Suprapubic skin (tissue), 3 donors: ENCODE measurements around the gene MUS81.

ENCODE experiments used
- CTCF ChIP-seq, 2 donors: fragments of 200-600 bp in 1 of 2; fragments of 450-650 bp in 1 of 2; sonication (generic) in 1 of 2; IDR thresholded peaks; one replicate each; pipeline ENCODE4 v1.5.1; 2016 to 2019; ENCODE audit warnings: antibody characterized with exemption in 2 of 2, mild to moderate bottlenecking in 1 of 2, moderate library complexity in 1 of 2
- EP300 ChIP-seq: sonication (generic); formaldehyde crosslinking; IDR thresholded peaks from one replicate; pipeline ENCODE4 v1.6.1; 2017; ENCODE audit warnings: antibody characterized with exemption
- POLR2A ChIP-seq, 2 donors: fragments of 450-650 bp; IDR thresholded peaks; one replicate each; pipeline ENCODE4 v1.6.1; 2017; ENCODE audit warnings: antibody characterized with exemption in 2 of 2, mild to moderate bottlenecking in 2 of 2, moderate library complexity in 2 of 2

DNA sequence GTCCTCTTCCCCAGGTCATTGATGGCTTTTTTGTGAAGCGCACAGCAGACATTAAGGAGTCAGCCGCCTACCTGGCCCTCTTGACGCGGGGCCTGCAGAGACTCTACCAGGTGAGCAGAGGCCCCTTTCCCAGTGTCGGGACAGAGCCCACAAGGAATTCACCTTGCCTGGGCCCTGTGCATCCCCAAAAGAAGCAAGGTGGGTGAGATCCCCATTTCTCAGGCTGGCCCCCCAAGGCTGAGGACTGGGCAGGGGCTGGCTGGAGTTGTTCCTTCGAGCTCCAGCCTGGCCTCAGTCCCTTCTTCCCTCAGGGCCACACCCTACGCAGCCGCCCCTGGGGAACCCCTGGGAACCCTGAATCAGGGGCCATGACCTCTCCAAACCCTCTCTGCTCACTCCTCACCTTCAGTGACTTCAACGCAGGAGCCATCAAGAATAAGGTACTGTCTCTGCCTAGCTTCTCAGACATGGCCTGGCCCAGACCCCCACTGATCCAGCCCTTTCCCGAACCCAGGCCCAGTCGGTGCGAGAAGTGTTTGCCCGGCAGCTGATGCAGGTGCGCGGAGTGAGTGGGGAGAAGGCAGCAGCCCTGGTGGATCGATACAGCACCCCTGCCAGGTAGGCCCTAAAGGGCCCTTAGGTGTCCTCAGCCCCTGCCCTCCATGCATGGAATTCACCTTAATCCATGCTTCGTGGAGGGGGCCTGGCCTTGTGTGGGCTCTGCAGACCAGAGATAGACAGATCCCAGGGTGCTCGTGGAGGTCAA, 4.7 kb downstream of the MUS81 start:
- TF ChIP-seq CTCF (IDR thresholded peaks at IDR 0.05), result no peak
- TF ChIP-seq POLR2A (IDR thresholded peaks at IDR 0.05), result no peak
- TF ChIP-seq EP300, result no peak
